Lung (tissue), 12 donors: ENCODE data around the gene ZNF619. TPM values are rescaled to one million over a fixed set of nuclear protein-coding genes. Genes with fewer than 3 reads are reported as not detected.

Experiments
- ATAC-seq: fragments of 200-7000 bp; cut with Tn5 transposase; one replicate; pipeline ENCODE4 v1.9.1; 2020; ENCODE audit warnings: moderate number of reproducible peaks; ENCODE audit not compliant: insufficient read depth, low FRiP score
- DNase-seq, 3 donors: peaks; one replicate each; pipeline ENCODE4 v3.0.0-alpha.2; 2013 to 2017
- H3K27ac ChIP-seq, 2 donors: one replicate each; pipeline ENCODE4 v1.5.1; 2013; ENCODE audit warnings: mild to moderate bottlenecking in 2 of 2, moderate library complexity in 2 of 2, control low read depth in 1 of 2, inconsistent platforms in 1 of 2, low read depth in 1 of 2, low read length in 1 of 2
- H3K27me3 ChIP-seq, 3 donors: one replicate each; pipeline ENCODE4 v1.5.1; 2013; ENCODE audit warnings: low read length in 2 of 3; ENCODE audit not compliant: control insufficient read depth in 3 of 3, insufficient read depth in 3 of 3
- H3K36me3 ChIP-seq, 4 donors: one replicate each; pipeline ENCODE4 v1.5.1; 2013; ENCODE audit warnings: low read length in 4 of 4, mild to moderate bottlenecking in 1 of 4, moderate library complexity in 1 of 4; ENCODE audit not compliant: control insufficient read depth in 4 of 4, insufficient read depth in 4 of 4
- H3K4me1 ChIP-seq, 5 donors: one replicate each; pipeline ENCODE4 v1.5.1; 2013; ENCODE audit warnings: low read length in 5 of 5, mild to moderate bottlenecking in 2 of 5, moderate library complexity in 1 of 5; ENCODE audit not compliant: control insufficient read depth in 5 of 5, insufficient read depth in 5 of 5
- H3K4me3 ChIP-seq: one replicate; pipeline ENCODE4 v1.5.1; 2013; ENCODE audit warnings: mild to moderate bottlenecking, control low read depth, moderate library complexity
- H3K9ac ChIP-seq, 2 donors: one replicate each; pipeline ENCODE4 v1.5.1; 2013; ENCODE audit warnings: low read length in 2 of 2, control low read depth in 1 of 2; ENCODE audit not compliant: insufficient read depth in 1 of 2
- H3K9me3 ChIP-seq, 4 donors: one replicate each; pipeline ENCODE4 v1.5.1; 2013; ENCODE audit warnings: low read length in 3 of 4, mild to moderate bottlenecking in 1 of 4, moderate library complexity in 1 of 4; ENCODE audit not compliant: control insufficient read depth in 4 of 4, insufficient read depth in 3 of 4
- CTCF ChIP-seq: IDR thresholded peaks from 2 replicates; pipeline ENCODE4 v1.5.1; 2012; ENCODE audit warnings: mild to moderate bottlenecking; ENCODE audit errors: control extremely low read depth, extremely low read depth
- WGBS, 2 donors: extraction: QIAGEN DNeasy Blood & Tissue Kit; methylation state at CpG; one replicate each; pipeline ENCODE4 v1.1.7; 2013; 5-methylcytosine and 5-hydroxymethylcytosine counted together
- polyA plus RNA-seq, 2 donors: library from polyadenylated mRNA; stranded (reverse); fragments of 200-250 nt; gene quantifications; one replicate each; pipeline ENCODE4 v1.2.1, GENCODE V29; 2013
- total RNA-seq, 2 donors: library from RNA; depleted of rRNA in 1 of 2; stranded (reverse); fragments of >200 nt in 1 of 2; gene quantifications; one replicate each; pipeline ENCODE4 v1.2.1, GENCODE V29; 2014 to 2021
- donor health status: control.
- donor health status: control.
- donor health status: Bipolar disorder and iron deficiency.
- donor health status: healthy.
- donor health status: DM: yes; HTN: yes; CAD: no.

The ZNF619 gene
- total and polyA plus RNA-seq, 4 donors = 0.96 to 10.0 (median 5.0) TPM

DNA sequence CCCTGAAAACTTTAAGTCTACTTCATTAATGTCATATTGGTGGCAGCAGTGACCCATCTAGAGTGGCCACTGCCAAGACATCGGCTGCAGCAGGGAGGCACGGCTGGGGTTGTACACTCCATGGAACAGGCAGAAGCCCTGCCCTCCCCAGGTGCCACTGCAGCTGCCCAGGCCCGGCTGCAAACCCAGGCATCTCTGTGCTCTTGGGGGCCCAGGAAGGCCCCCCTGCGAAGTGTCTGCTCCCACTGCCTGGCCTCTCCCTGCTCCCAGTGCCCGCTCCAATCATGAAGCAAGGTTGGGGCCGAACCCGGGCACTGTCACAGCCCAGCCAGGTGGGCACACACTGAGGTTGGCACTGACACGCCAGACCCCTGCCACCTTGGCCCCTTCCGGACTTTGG, 31.9 kb upstream of the ZNF619 start:
- Histone ChIP-seq H3K27me3 (no peaks in the 10 kb centered on the region), H3K27ac (no peak overlapping the region), H3K4me3 (no peak overlapping the region), H3K36me3 (peaks cover 4 to 8% (median 6%) of the 10 kb centered on the region in 4 donors), H3K9ac (no peak overlapping the region), H3K9me3 (no peaks in the 10 kb centered on the region), H3K4me1 (no peaks in the 10 kb centered on the region)
- 91 to 98% methylated on average over 9 of the region's 9 CpGs for WGBS, 2 donors
- TF ChIP-seq CTCF = no peak
- ATAC-seq (no peak), DNase-seq (no peak)

- Histone ChIP-seq H3K4me3 (no peak overlapping the region), H3K9ac (no peak overlapping the region), H3K27me3 (no peaks in the 10 kb centered on the region), H3K36me3 (peaks cover 4 to 8% (median 6%) of the 10 kb centered on the region in 4 donors), H3K27ac (no peak overlapping the region), H3K4me1 (no peaks in the 10 kb centered on the region), H3K9me3 (no peaks in the 10 kb centered on the region)
- TF ChIP-seq CTCF = no peak
- 80 to 84% methylated on average over 4 of the region's 4 CpGs for WGBS, 2 donors
- no peak for ATAC-seq
- DNase-seq = no peak
Measured at GRCh38 chr3:40445880-40446279, 31.0 kb upstream of the ZNF619 start.

DNA sequence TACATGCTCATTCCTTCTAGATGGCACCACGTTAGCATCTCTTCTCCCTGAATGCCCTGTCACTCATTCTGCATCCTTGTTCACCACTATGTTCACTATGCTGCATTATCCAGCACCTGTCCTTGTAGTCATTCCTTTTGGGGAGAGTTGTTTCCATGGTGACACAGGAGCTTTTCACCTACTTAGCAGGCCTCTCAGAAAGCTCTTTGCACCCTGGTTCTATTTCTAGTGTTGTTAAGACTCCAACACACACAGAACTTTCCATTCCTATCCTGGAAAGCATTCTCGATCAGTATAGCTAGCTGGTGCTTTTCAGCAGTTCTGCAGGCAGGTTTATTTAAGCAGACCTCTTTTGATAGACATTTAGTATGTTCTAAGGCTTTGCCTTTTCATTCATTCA, 26.5 kb upstream of the ZNF619 start:
- DNase-seq (no peak), ATAC-seq (no peak)
- Histone ChIP-seq H3K9me3 (no peaks in the 10 kb centered on the region), H3K9ac (no peak overlapping the region), H3K27ac (no peak overlapping the region), H3K4me1 (peaks cover 0 to 15% (median 4%) of the 10 kb centered on the region in 5 donors), H3K36me3 (peaks cover 4 to 7% (median 4%) of the 10 kb centered on the region in 4 donors), H3K27me3 (no peaks in the 10 kb centered on the region), H3K4me3 (no peak overlapping the region)
- no peak for TF ChIP-seq CTCF
- WGBS, 2 donors = 83% methylated on average over 2 of the region's 2 CpGs

DNA sequence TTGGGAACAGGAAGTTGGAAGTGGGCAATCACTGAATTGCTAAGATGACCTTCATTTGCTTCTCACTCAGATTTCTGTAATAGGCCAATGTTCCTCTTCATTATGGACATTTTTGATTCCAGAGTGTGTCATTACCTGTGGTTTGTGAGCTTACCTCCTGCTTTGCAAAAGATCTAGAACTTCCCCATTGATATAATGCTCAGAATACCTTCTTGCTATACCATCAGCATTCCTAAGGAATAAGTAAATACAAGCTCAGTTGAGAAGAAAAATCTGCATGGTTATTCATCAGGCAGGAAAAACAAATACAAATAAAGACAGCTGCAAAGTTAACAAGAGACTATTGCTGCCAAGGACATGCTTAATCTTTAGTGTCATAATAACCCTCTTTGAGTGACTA, 25.4 kb upstream of the ZNF619 start:
- H3K9me3 ChIP-seq = no peaks in the 10 kb centered on the region
- TF ChIP-seq CTCF = no peak
- H3K4me3 ChIP-seq = no peak overlapping the region
- H3K27ac ChIP-seq = no peak overlapping the region
- H3K4me1 ChIP-seq = peaks cover 0 to 15% (median 7%) of the 10 kb centered on the region in 5 donors
- no peak for DNase-seq
- H3K9ac ChIP-seq = no peak overlapping the region
- ATAC-seq = no peak
- H3K36me3 ChIP-seq = peaks cover 0 to 2% (median 0%) of the 10 kb centered on the region in 4 donors
- H3K27me3 ChIP-seq = no peaks in the 10 kb centered on the region
